ENCODE measurements around the gene RMC1. TPM values are rescaled to one million over a fixed set of nuclear protein-coding genes. Genes with fewer than 3 reads are reported as not detected.

Gene RMC1
- total RNA-seq, 4 donors from 2014 or later, result 17.3 to 32.4 (median 18.3) TPM

DNA sequence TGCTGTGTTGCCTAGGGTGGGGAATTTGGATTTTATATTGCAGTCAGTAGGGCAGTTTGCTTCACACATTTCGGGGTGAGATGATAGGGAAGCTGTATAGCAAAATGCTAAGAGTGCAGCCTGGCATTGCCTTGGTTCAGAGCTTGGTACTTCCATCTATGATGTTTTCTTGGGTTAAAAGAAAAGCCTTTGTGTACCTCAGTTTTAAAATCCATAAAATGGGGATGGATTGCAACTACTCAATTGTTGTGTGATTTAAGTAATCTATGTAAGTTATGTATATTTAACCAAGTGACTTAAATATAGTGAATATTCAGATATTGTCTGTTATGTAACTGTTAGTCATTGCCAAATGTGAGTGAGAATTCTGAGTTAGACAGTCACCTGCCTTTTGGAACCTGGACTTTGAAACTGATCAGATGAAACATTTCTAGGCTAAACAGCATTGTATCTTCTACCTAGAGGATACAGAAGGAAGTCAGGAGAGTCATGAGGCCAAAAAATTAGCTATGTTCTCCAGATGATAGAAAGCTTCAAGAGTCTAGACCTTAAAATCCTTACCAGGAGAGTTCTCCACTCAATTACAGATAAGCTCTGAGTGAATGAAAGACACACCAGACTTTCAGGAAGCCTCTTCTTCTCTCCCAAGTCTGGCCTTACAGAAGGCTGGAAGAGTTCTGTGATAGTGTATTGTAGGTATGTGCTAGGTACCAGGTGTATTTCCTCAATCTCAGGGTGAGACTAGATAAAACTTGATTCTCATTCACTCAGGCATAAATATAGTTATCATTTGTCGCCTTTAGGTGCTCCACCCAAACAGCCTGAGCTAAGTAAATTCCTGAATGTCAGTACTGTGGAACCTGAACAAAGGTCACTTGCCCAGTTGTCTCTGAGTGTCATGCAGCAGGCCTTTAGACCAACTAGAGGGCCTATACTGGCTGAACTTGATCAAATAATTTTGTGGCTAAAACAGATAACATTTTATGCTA is 42.7 kb upstream of the RMC1 start:
- Histone ChIP-seq H3K36me3 (peaks cover 0 to 39% (median 10%) of the 10 kb centered on the region in 3 donors), H3K9me3 (no peaks in the 10 kb centered on the region), H3K27me3 (no peaks in the 10 kb centered on the region), H3K4me1 (peaks cover 0 to 69% (median 25%) of the 10 kb centered on the region in 4 donors), H3K27ac (no peak overlapping the region), H3K4me3 (no peak overlapping the region)
- 92 to 96% methylated on average over 2 of the region's 2 CpGs for WGBS, 2 donors
- TF ChIP-seq, protein P1, sequence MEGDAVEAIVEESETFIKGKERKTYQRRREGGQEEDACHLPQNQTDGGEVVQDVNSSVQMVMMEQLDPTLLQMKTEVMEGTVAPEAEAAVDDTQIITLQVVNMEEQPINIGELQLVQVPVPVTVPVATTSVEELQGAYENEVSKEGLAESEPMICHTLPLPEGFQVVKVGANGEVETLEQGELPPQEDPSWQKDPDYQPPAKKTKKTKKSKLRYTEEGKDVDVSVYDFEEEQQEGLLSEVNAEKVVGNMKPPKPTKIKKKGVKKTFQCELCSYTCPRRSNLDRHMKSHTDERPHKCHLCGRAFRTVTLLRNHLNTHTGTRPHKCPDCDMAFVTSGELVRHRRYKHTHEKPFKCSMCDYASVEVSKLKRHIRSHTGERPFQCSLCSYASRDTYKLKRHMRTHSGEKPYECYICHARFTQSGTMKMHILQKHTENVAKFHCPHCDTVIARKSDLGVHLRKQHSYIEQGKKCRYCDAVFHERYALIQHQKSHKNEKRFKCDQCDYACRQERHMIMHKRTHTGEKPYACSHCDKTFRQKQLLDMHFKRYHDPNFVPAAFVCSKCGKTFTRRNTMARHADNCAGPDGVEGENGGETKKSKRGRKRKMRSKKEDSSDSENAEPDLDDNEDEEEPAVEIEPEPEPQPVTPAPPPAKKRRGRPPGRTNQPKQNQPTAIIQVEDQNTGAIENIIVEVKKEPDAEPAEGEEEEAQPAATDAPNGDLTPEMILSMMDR (IDR thresholded peaks at IDR 0.05), result no peak
- TF ChIP-seq POLR2A (IDR thresholded peaks at IDR 0.05), result no peak
- TF ChIP-seq EP300 (IDR thresholded peaks at IDR 0.05), result no peak
- no peak for DNase-seq (ENCODE audit: low spot score in 2 of 2)

DNA sequence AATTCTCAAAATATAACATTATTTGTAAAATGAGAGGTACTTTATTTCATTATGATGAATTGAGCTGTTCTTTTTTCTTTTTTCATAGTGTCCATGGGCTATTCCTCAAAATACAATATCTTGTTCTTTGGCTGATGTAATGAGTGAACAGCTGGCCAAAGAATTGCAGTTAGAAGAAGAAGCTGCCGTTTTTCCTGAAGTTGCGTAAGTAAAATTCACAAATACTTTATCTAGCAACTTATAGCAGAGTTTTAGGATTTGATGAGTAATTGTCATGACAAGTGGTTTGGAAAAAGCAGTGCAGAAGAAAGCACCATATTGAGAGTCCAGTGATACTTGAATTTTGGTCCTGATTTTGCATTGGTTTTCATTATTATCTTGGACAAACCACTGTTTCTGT is 40.4 kb upstream of the RMC1 start:
- H3K27me3 ChIP-seq, result no peaks in the 10 kb centered on the region
- H3K4me3 ChIP-seq, result no peak overlapping the region
- DNase-seq (ENCODE audit: low spot score in 2 of 2), result no peak
- 68 to 76% methylated on average over 2 of the region's 2 CpGs for WGBS, 2 donors
- peaks cover 0 to 46% (median 17%) of the 10 kb centered on the region in 4 donors for H3K4me1 ChIP-seq
- peaks cover 0 to 57% (median 17%) of the 10 kb centered on the region in 3 donors for H3K36me3 ChIP-seq
- H3K9me3 ChIP-seq, result no peaks in the 10 kb centered on the region
- H3K27ac ChIP-seq, result no peak overlapping the region
- TF ChIP-seq POLR2A (IDR thresholded peaks at IDR 0.05) (no peak), EP300 (IDR thresholded peaks at IDR 0.05) (no peak)
- TF ChIP-seq, protein P1 (IDR thresholded peaks at IDR 0.05), result no peak

DNA sequence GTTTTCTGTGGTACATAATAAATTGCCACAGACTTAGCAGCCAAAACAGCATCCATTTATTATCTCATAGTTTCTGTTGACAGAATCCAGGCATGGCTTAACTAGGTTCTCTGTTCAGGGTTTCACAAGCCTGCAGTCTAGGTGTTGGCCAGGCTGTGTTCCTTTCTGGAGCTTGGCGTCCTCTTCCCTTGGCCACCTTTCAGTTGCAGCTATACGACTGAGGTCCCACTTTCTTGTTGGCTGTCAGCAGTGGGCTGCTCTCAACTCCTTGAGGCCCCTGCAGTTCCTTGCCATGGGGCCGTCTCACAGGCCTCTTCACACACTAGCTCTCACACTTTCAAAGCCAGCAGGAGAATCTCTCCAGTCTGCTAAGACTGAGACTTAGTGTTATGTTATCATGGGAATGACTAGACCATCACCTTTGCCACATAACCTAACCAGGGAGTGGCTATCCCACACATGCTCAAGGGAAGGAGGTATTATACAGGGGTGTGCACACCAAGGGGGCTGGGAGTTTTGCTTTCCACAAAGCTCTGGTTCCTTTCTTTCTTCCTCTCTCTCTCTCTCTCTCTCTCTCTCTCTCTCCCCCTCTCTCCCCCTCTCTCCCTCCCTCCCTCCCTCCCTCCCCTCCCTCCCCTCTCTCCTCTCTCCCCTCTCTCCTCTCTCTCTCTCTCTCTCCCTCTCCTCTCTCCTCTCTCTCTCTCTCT is 34.4 kb upstream of the RMC1 start:
- Histone ChIP-seq H3K27ac (no peak overlapping the region), H3K36me3 (peaks cover 2 to 97% (median 35%) of the 10 kb centered on the region in 3 donors), H3K27me3 (no peaks in the 10 kb centered on the region), H3K4me1 (no peaks in the 10 kb centered on the region), H3K4me3 (no peak overlapping the region), H3K9me3 (no peaks in the 10 kb centered on the region)
- TF ChIP-seq, protein P1 (IDR thresholded peaks at IDR 0.05), result no peak
- TF ChIP-seq EP300 (IDR thresholded peaks at IDR 0.05), result no peak
- TF ChIP-seq POLR2A (IDR thresholded peaks at IDR 0.05), result no peak
- no peak for DNase-seq (ENCODE audit: low spot score in 2 of 2)
- WGBS, 2 donors, result 97 to 100% methylated on average over 3 of the region's 3 CpGs

DNA sequence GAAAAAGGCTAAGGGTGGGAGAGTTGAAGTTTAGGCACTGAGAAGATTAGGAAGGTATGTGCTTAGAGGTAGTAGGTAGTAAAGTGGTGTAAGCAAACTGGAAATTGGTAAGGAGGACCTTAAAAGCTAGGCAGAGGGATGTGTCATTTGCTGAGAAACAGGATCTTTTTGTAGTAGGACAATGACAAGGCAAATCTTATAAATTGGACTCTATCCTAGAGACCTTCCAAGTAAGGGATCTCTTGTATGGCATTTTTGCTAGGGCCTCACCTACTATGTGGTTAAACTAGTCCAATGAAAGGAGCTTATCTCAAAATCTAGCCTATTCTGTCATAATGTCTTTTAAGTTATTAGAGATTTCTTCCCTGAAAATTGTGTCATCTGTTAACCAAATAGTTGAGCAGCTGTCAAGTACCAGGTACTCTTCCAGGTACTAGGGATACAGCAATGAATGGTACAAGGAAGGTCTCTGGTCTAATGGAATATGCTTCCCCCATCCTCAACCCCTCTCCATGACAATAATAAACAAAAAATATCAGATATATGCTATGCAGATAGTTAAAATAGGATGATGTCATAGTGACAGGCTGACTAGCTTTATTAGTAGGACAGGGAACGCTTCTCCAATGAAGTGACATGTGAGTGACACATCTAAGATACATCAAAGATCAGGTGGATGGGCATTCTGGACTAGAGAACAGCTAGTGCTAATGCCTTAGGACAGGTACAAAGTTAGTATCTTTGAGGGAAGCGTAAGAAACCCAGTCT is 32.5 kb upstream of the RMC1 start:
- H3K4me3 ChIP-seq, result no peak overlapping the region
- WGBS, 2 donors, result 91 to 96% methylated on average over 2 of the region's 2 CpGs

More for the DNA sequence above, 32.5 kb upstream of the RMC1 start:
- H3K27ac ChIP-seq, result no peak overlapping the region
- H3K36me3 ChIP-seq, result peaks cover 2 to 97% (median 40%) of the 10 kb centered on the region in 3 donors
- no peaks in the 10 kb centered on the region for H3K4me1 ChIP-seq
- DNase-seq (ENCODE audit: low spot score in 2 of 2), result no peak
- no peaks in the 10 kb centered on the region for H3K9me3 ChIP-seq
- no peaks in the 10 kb centered on the region for H3K27me3 ChIP-seq
- no peak for TF ChIP-seq EP300 (IDR thresholded peaks at IDR 0.05)
- no peak for TF ChIP-seq POLR2A (IDR thresholded peaks at IDR 0.05)
- TF ChIP-seq, protein P1 (IDR thresholded peaks at IDR 0.05), result no peak
